ENCODE measurements around the gene RARRES2. TPM values are rescaled to one million over a fixed set of nuclear protein-coding genes. Genes with fewer than 3 reads are reported as not detected.
"Not testable (repeated sequence)": the region's sequence is repeated elsewhere in the genome, so short reads cannot be mapped to it uniquely, and the experiment has no call there.

RARRES2 gene
- total RNA-seq, 4 donors from 2014 or later: 143 to 193 (median 173) TPM

DNA sequence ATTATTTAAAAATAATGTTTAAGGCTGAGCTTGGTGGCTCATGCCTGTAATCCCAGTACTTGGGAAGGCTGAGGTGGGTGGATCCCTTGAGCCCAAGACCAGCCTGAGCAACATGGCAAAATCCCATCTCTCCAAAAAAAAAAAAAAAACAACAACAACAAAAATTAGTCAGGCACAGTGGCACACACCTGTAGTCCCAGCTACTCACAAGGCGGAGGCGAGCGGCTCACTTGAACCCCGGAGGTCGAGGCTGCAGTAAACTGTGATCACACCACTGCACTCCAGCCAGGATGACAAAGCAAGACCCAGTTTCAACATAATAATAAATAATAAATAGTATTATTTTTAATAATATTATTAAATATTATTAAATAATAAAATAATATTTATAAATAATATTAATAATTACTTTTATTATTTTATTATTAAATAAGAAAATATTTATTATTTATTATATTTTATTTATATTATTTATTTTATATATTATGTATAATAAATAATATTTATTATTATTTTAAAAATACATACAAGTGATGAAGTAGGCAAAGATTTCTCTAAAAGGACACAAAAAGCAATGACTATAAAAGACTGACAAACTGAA lies 26.7 kb downstream of the RARRES2 start:
- TF ChIP-seq EP300 (IDR thresholded peaks at IDR 0.05) (no peak), POLR2A (IDR thresholded peaks at IDR 0.05; ENCODE audit: low read depth) (no peak), POLR2AphosphoS5 (IDR thresholded peaks at IDR 0.05) (no peak)
- TF ChIP-seq, protein P1, sequence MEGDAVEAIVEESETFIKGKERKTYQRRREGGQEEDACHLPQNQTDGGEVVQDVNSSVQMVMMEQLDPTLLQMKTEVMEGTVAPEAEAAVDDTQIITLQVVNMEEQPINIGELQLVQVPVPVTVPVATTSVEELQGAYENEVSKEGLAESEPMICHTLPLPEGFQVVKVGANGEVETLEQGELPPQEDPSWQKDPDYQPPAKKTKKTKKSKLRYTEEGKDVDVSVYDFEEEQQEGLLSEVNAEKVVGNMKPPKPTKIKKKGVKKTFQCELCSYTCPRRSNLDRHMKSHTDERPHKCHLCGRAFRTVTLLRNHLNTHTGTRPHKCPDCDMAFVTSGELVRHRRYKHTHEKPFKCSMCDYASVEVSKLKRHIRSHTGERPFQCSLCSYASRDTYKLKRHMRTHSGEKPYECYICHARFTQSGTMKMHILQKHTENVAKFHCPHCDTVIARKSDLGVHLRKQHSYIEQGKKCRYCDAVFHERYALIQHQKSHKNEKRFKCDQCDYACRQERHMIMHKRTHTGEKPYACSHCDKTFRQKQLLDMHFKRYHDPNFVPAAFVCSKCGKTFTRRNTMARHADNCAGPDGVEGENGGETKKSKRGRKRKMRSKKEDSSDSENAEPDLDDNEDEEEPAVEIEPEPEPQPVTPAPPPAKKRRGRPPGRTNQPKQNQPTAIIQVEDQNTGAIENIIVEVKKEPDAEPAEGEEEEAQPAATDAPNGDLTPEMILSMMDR (IDR thresholded peaks at IDR 0.05): no peak
- no peak for DNase-seq (ENCODE audit: extremely low spot score)
- Histone ChIP-seq H3K4me1 (no peaks in the 10 kb centered on the region), H3K36me3 (no peaks in the 10 kb centered on the region), H3K4me3 (no peak overlapping the region), H3K27me3 (no peaks in the 10 kb centered on the region), H3K9me3 (no peaks in the 10 kb centered on the region), H3K27ac (replicated peaks in 1 of 4) (no peak overlapping the region)
- intact Hi-C loops (cut with DNase I): no loop called here
- 95% methylated on average over 5 of the region's 5 CpGs for WGBS

DNA sequence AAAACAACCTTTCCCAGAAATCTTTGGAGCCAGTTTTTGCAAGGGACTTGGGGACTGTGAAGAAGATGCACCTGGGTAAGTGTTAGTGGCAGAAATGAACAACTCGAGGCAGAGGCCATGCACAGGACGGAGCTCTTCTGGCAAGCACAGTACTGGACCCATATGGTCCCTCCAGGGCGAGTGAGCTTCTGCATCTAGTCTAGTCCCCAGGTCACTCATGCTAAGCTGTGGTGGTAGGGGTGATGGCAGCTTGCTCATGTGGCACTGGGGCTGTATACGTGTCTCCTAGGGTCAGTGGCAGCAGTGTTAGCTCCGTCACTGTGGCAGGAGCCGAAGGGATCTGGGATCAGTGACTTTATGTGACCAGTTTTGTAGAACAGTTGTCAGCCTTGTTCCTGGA lies 27.6 kb downstream of the RARRES2 start:
- 80% methylated on average over 1 of the region's 6 CpGs for WGBS
- no peaks in the 10 kb centered on the region for H3K27me3 ChIP-seq
- TF ChIP-seq EP300 (IDR thresholded peaks at IDR 0.05): no peak
- TF ChIP-seq, protein P1 (IDR thresholded peaks at IDR 0.05): no peak
- no peak for TF ChIP-seq POLR2AphosphoS5 (IDR thresholded peaks at IDR 0.05)
- TF ChIP-seq POLR2A (IDR thresholded peaks at IDR 0.05; ENCODE audit: low read depth): no peak
- no peak overlapping the region for H3K4me3 ChIP-seq
- no peak overlapping the region for H3K27ac ChIP-seq (replicated peaks in 1 of 4)
- intact Hi-C loops (cut with DNase I): no loop called here
- no peak for DNase-seq (ENCODE audit: extremely low spot score)
- no peaks in the 10 kb centered on the region for H3K4me1 ChIP-seq
- H3K36me3 ChIP-seq: no peaks in the 10 kb centered on the region
- H3K9me3 ChIP-seq: no peaks in the 10 kb centered on the region

DNA sequence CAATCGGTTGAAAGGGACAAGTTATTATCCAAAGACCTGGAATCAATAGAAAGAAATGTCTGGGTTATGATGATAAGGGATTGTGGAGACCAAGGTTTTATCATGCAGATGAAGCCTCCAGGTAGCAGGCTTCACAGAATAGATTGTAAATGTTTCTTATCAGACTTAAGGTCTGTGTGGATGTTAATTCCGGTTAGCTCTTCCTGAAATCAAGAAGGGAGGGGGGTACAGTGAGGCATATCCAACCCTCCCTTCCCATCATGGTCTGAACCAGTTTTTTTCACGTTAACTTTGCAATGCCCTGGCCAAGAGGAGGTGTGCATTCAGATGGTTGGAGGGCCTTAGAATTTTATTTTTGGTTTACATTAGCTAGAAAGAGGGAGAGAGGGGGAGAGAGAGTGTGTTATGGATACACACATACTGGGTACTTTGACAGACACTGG lies 28.0 kb downstream of the RARRES2 start:
- Histone ChIP-seq H3K36me3 (no peaks in the 10 kb centered on the region), H3K27me3 (no peaks in the 10 kb centered on the region), H3K4me1 (no peaks in the 10 kb centered on the region), H3K9me3 (no peaks in the 10 kb centered on the region), H3K4me3 (no peak overlapping the region), H3K27ac (replicated peaks in 1 of 4) (no peak overlapping the region)
- no peak for DNase-seq (ENCODE audit: extremely low spot score)
- 83% methylated on average over 3 of the region's 3 CpGs for WGBS
- no peak for TF ChIP-seq EP300 (IDR thresholded peaks at IDR 0.05)
- TF ChIP-seq POLR2AphosphoS5 (IDR thresholded peaks at IDR 0.05): no peak
- no peak for TF ChIP-seq POLR2A (IDR thresholded peaks at IDR 0.05; ENCODE audit: low read depth)
- intact Hi-C loops (cut with DNase I): no loop called here

DNA sequence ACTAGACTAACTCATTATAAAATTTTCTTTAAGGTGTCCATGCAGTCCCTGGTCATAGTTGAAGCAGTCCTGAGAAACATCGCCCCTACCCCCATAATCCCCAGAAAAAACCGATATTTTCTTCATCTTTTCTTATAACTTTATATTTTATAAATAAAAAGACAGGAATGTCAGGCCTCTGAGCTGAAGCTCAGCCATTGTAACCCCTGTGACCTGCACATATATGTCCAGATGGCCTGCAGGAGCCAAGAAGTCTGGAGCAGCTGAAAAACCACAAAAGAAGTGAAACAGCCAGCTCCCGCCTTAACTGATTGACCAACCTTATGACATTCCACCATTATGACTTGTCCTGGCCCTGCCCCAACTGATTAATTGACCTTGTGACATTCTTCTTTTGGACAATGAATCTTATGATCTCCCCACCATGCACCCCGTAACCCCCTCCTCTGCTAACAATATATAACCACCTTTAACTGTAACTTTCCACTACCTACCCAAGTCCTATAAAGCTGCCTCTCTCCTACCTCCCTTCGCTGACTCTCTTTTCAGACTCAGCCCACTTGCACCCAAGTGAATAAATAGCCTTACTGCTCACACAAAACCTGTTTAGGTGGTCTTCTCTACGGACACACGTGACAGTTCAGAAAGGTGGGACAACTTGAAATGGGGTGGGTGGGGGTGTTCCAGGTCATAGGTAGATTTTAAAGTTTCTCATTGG lies 28.6 kb downstream of the RARRES2 start:
- H3K9me3 ChIP-seq; DNase-seq (ENCODE audit: extremely low spot score); H3K27me3 ChIP-seq; H3K4me3 ChIP-seq; H3K27ac ChIP-seq (replicated peaks in 1 of 4); H3K36me3 ChIP-seq; intact Hi-C loops (cut with DNase I); H3K4me1 ChIP-seq: not testable (repeated sequence)
- 90% methylated on average over 7 of the region's 7 CpGs for WGBS

DNA sequence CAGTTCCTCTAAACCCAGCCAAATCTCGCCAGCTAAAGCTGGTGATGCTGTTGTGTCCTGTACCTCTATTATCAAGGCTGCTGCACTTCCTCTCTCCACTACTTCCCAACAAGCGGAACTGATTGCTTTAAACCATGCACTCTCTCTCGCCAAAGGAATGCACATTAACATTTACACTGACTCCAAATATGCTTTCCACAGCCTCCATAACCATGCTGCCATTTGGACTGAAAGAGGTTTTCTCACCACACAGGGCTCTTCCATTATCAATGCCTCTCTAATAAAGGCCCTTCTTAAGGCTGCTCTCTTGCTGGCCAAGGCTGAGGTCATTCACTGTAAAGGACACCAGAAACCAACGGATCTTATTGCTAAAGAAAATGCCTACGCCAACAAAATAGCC lies 29.7 kb downstream of the RARRES2 start:
- Histone ChIP-seq H3K27me3 (no peaks in the 10 kb centered on the region), H3K4me3 (no peak overlapping the region), H3K4me1 (no peaks in the 10 kb centered on the region), H3K9me3 (no peaks in the 10 kb centered on the region), H3K27ac (replicated peaks in 1 of 4) (no peak overlapping the region), H3K36me3 (no peaks in the 10 kb centered on the region)
- WGBS: 91% methylated on average over 5 of the region's 5 CpGs
- intact Hi-C loops (cut with DNase I): no loop called here
- DNase-seq (ENCODE audit: extremely low spot score): no peak
- TF ChIP-seq POLR2AphosphoS5 (IDR thresholded peaks at IDR 0.05) (no peak), POLR2A (IDR thresholded peaks at IDR 0.05; ENCODE audit: low read depth) (no peak), EP300 (IDR thresholded peaks at IDR 0.05) (no peak)
- TF ChIP-seq, protein P1 (IDR thresholded peaks at IDR 0.05): no peak

Data from esophagus muscularis mucosa (tissue), 4 donors.